T1000 (cell line): ENCODE measurements around the gene HIPK3.
"Not testable (repeated sequence)": the region's sequence is repeated elsewhere in the genome, so short reads cannot be mapped to it uniquely, and the experiment has no call there.

ENCODE experiments used
- DNase-seq: peaks from one replicate; lab custom pipeline; 2025; ENCODE audit warnings: mixed read lengths; lab: John Stamatoyannopoulos, UW

HIPK3 gene

GRCh38 chr11:33257160-33257896, at the start of gene HIPK3:
Gene HIPK3, plus strand, starts transcription at chr11:33257381.
- DNase-seq, result peak; percentile 66

- DNase-seq, result no peak
These were observed 49.7 kb upstream of the HIPK3 start for GRCh38 chr11:33207408-33207985.

GRCh38 chr11:33208150-33208549, 49.0 kb upstream of the HIPK3 start:
- no peak for DNase-seq

GRCh38 chr11:33211153-33211552, 46.0 kb upstream of the HIPK3 start:
- no peak for DNase-seq

GRCh38 chr11:33211580-33211979, 45.6 kb upstream of the HIPK3 start:
- DNase-seq, result no peak

- no peak for DNase-seq
These were observed 43.0 kb upstream of the HIPK3 start for GRCh38 chr11:33214187-33214586.

- DNase-seq, result no peak
These were observed 42.4 kb upstream of the HIPK3 start for GRCh38 chr11:33214767-33215166.

- not testable (repeated sequence) for DNase-seq
These were observed 40.5 kb upstream of the HIPK3 start for GRCh38 chr11:33216676-33217075.

- DNase-seq, result no peak
These were observed 35.0 kb upstream of the HIPK3 start for GRCh38 chr11:33222052-33222750.

GRCh38 chr11:33225371-33225770, 31.8 kb upstream of the HIPK3 start:
- no peak for DNase-seq

GRCh38 chr11:33227578-33228261, 29.5 kb upstream of the HIPK3 start:
- DNase-seq, result no peak

GRCh38 chr11:33234397-33235190, 22.6 kb upstream of the HIPK3 start:
- no peak for DNase-seq

- DNase-seq, result no peak
These were observed 20.1 kb upstream of the HIPK3 start for GRCh38 chr11:33237039-33237597.

- DNase-seq, result no peak
These were observed 14.6 kb upstream of the HIPK3 start for GRCh38 chr11:33242575-33242974.

- not testable (repeated sequence) for DNase-seq
These were observed 13.5 kb upstream of the HIPK3 start for GRCh38 chr11:33243654-33244053.

GRCh38 chr11:33248416-33248971, 8.7 kb upstream of the HIPK3 start:
- DNase-seq, result no peak

- DNase-seq, result no peak
These were observed 959 bp upstream of the HIPK3 start for GRCh38 chr11:33256031-33256812.

GRCh38 chr11:33256813-33257159, 395 bp upstream of the HIPK3 start:
- DNase-seq, result no peak

- DNase-seq, result peak; percentile 80
These were observed 883 bp downstream of the HIPK3 start for GRCh38 chr11:33257897-33258630.
